A549 (cell line): Measurements from ENCODE around the gene SUSD3. TPM values are rescaled to one million over a fixed set of nuclear protein-coding genes. Genes with fewer than 3 reads are reported as not detected.

Source experiments
- ATAC-seq, 2 experiments: fragments of 200-7000 bp in 1 of 2; fragments of >200 bp in 1 of 2; cut with Nextera tagmentation in 1 of 2; cut with Tn5 transposase in 1 of 2; 3 replicates each; pipeline versions ENCODE4 v1.8.0 to v1.9.1; 2018 to 2020; ENCODE audit warnings: mild to moderate bottlenecking in 1 of 2, moderate library complexity in 1 of 2
- CTCF ChIA-PET: fragments of 300-600 bp; sonication (Branson Sonifier 250); formaldehyde crosslinking; extraction: SDS; loops from one replicate; lab custom pipeline; 2021; ENCODE audit warnings: antibody characterized with exemption, inconsistent platforms; lab: Yijun Ruan, JAX
- POLR2A ChIA-PET: fragments of 350-600 bp; formaldehyde crosslinking; extraction: SDS; loops from one replicate; lab custom pipeline; 2021; ENCODE audit warnings: antibody characterized with exemption, inconsistent platforms; lab: Yijun Ruan, JAX
- DNase-seq, 2 experiments: peaks; one replicate each; pipeline versions ENCODE4 v3.0.0 to v3.0.0-alpha.2; 2011 to 2016; ENCODE audit warnings: low read depth in 1 of 2, low spot score in 1 of 2
- FAIRE-seq: peaks from 2 replicates; lab custom pipeline; 2011; peaks lifted over from hg19 to GRCh38; lab: Jason Lieb, UNC
- H3K27ac ChIP-seq, 2 experiments: fragments of >200 bp; sonication (Bioruptor Twin); formaldehyde crosslinking; 3 replicates each; pipeline ENCODE4 v1.5.1; 2016 to 2017
- H3K4me1 ChIP-seq: fragments of >200 bp; sonication (Bioruptor Twin); formaldehyde crosslinking; 3 replicates; pipeline ENCODE4 v1.6.1; 2016
- H3K4me2 ChIP-seq: fragments of >200 bp; sonication (Bioruptor Twin); formaldehyde crosslinking; 3 replicates; pipeline ENCODE4 v1.6.1; 2016
- H3K4me3 ChIP-seq: fragments of >200 bp; sonication (Bioruptor Twin); formaldehyde crosslinking; 3 replicates; pipeline ENCODE4 v1.5.1; 2016
- H3K9me3 ChIP-seq: fragments of >200 bp; sonication (Bioruptor Twin); formaldehyde crosslinking; 3 replicates; pipeline ENCODE4 v1.6.1; 2016
- BHLHE40 ChIP-seq: IDR thresholded peaks from 2 replicates; pipeline ENCODE4 v1.6.1; 2012; ENCODE audit warnings: low read depth, low read length, inconsistent platforms
- CEBPB ChIP-seq, 2 experiments: fragments of >200 bp in 1 of 2; sonication (Bioruptor Twin) in 1 of 2; formaldehyde crosslinking in 1 of 2; IDR thresholded peaks; 2 replicates each; pipeline ENCODE4 v1.6.1; 2012 to 2016
- FOSB ChIP-seq: fragments of 250-450 bp; sonication (Bioruptor Pico); IDR thresholded peaks from 2 replicates; pipeline ENCODE4 v1.5.0; 2020; ENCODE audit warnings: mild to moderate bottlenecking, moderate library complexity
- FOSL2 ChIP-seq, 2 experiments: fragments of 450-650 bp in 1 of 2; fragments of >200 bp in 1 of 2; sonication (Bioruptor Twin) in 1 of 2; formaldehyde crosslinking; IDR thresholded peaks; 2 replicates each; pipeline versions ENCODE4 v1.5.0 to v1.6.1; 2016 to 2020; ENCODE audit warnings: mild to moderate bottlenecking in 1 of 2, moderate library complexity in 1 of 2
- FOXS1 ChIP-seq: fragments of 250-450 bp; sonication (Bioruptor Pico); IDR thresholded peaks from 2 replicates; pipeline ENCODE4 v1.5.0; 2020; ENCODE audit warnings: mild to moderate bottlenecking, moderate library complexity
- HOXA7 ChIP-seq: fragments of 250-450 bp; sonication (Bioruptor Pico); IDR thresholded peaks from 2 replicates; pipeline ENCODE4 v1.5.0; 2020; ENCODE audit warnings: mild to moderate bottlenecking, moderate library complexity
- JUN ChIP-seq, 2 experiments: fragments of >200 bp; sonication (Bioruptor Twin); formaldehyde crosslinking; IDR thresholded peaks; 2 replicates in 1 of 2; 3 replicates in 1 of 2; pipeline ENCODE4 v1.6.1; 2016 to 2017
- JUNB ChIP-seq: fragments of >200 bp; sonication (Bioruptor Twin); formaldehyde crosslinking; IDR thresholded peaks from 2 replicates; pipeline ENCODE4 v1.6.1; 2016
- KDM1A ChIP-seq: fragments of 200-600 bp; sonication (generic); IDR thresholded peaks from 2 replicates; pipeline ENCODE4 v1.6.1; 2016; ENCODE audit warnings: low read depth, mild to moderate bottlenecking
- MAFK ChIP-seq: fragments of 450-650 bp; IDR thresholded peaks from 2 replicates; pipeline ENCODE4 v1.6.1; 2014; ENCODE audit not compliant: partially characterized antibody
- PHF8 ChIP-seq: fragments of 200-600 bp; sonication (generic); IDR thresholded peaks from 2 replicates; pipeline ENCODE4 v1.6.1; 2016; ENCODE audit warnings: low read depth, mild to moderate bottlenecking, antibody characterized with exemption, moderate library complexity, borderline replicate concordance
- RAD21 ChIP-seq, 2 experiments: fragments of >200 bp in 1 of 2; sonication (Bioruptor Twin) in 1 of 2; formaldehyde crosslinking in 1 of 2; IDR thresholded peaks in 1 of 2; conservative IDR thresholded peaks in 1 of 2; 2 replicates in 1 of 2; 3 replicates in 1 of 2; pipeline ENCODE4 v1.6.1; 2012 to 2018; ENCODE audit warnings: inconsistent platforms in 1 of 2
- RCOR1 ChIP-seq: fragments of 150-350 bp; IDR thresholded peaks from 2 replicates; pipeline ENCODE4 v1.6.1; 2014; ENCODE audit warnings: antibody characterized with exemption, low read length, low read depth
- ZFP36 ChIP-seq: fragments of 450-650 bp; IDR thresholded peaks from 2 replicates; pipeline ENCODE4 v1.6.1; 2014; ENCODE audit warnings: borderline replicate concordance; ENCODE audit not compliant: partially characterized antibody
- ZNF302 ChIP-seq: fragments of 250-450 bp; sonication (Bioruptor Pico); IDR thresholded peaks from 2 replicates; pipeline ENCODE4 v1.9.0; 2021; ENCODE audit warnings: inconsistent platforms, mild to moderate bottlenecking, moderate library complexity
- WGBS: methylation state at CpG from one replicate; pipeline ENCODE4 v1.1.6; 2017; ENCODE audit errors: missing lambda C conversion rate; 5-methylcytosine and 5-hydroxymethylcytosine counted together
- polyA plus RNA-seq, 4 experiments: library from polyadenylated mRNA; depleted of rRNA in 3 of 4; stranded (reverse); fragments of >200 nt; fragmentation: RNase III in 1 of 4; extraction: RNeasy Plus Mini Kit Qiagen cat#74134 plus additional on column Dnase treatment in 1 of 4; gene quantifications; 2 replicates in 3 of 4; 3 replicates in 1 of 4; pipeline ENCODE4 v1.2.3, GENCODE V29; 2011 to 2017
- TF ChIP-seq, protein P1 (sequence below): IDR thresholded peaks from 2 replicates; pipeline ENCODE4 v1.6.1; 2012
- TF ChIP-seq, protein P2 (sequence below): fragments of >200 bp; sonication (Bioruptor Twin); formaldehyde crosslinking; IDR thresholded peaks from 3 replicates; pipeline ENCODE4 v1.5.1; 2016
- TF ChIP-seq, protein P3 (sequence below): fragments of 250-450 bp; sonication (Bioruptor Pico); IDR thresholded peaks from 2 replicates; pipeline ENCODE4 v1.5.0; 2020; ENCODE audit warnings: low read depth, mild to moderate bottlenecking, moderate library complexity
- TF ChIP-seq, protein P4 (sequence below): IDR thresholded peaks from 2 replicates; pipeline ENCODE4 v1.6.1; 2012
- TF ChIP-seq, protein P5 (sequence below): fragments of 450-650 bp; IDR thresholded peaks from 2 replicates; pipeline ENCODE4 v1.6.1; 2014; ENCODE audit warnings: antibody characterized with exemption

SUSD3 gene
- polyA plus RNA-seq, 2 of the 4 experiments (the other 2 are of a cell fraction) = 0.27 to 0.34 TPM

DNA sequence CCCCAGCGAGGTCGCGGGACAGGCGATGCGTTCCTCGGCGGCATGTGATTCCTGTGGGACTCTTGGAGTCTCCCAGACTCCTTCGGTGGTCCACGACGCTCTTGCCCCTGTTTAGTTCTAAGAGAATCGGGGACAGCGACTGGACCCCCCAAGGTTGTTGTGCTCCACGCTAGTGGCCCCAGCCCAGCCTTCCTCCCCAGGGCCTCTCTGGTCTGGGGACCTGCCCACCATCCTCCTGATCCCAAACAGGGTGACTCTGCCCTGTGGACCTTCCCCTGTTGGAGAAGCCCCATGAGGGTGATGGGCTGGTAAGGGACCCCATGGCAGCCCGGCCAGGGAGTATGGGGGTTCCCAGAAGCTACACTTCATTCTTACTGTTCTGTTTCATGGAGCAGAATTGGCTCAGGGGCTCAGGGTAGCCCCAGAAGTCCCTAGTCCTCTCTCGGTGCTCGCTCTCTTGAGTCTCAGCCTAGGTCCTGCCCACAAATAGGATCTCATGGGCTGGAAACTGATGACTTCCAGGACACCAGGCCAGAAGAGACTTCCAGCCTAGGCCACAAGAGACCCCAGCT is 38.4 kb downstream of the SUSD3 start:
- WGBS = 12% methylated on average over 16 of the region's 16 CpGs
- peak overlapping the region; percentile 88 to 99 for H3K27ac ChIP-seq
- no peaks in the 10 kb centered on the region for H3K9me3 ChIP-seq
- H3K4me1 ChIP-seq = peaks cover 54% of the 10 kb centered on the region
- peak overlapping the region; percentile 88 for H3K4me3 ChIP-seq
- TF ChIP-seq, protein P1, sequence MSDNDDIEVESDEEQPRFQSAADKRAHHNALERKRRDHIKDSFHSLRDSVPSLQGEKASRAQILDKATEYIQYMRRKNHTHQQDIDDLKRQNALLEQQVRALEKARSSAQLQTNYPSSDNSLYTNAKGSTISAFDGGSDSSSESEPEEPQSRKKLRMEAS = peak; percentile 39; the same call in 1 of the 2 replicates
- TF ChIP-seq ZFP36 = no peak
- ChIA-PET CTCF (interaction anchor here (0.6 to 4.4 kb wide), 4 partner anchors 11 to 206 kb away, joined by 3 to 47 read pairs (median 5); no protein-coding TSS in a partner anchor), POLR2A (interaction anchor here (2.1 kb wide), 1 partner anchor 23 kb away, joined by 12 read pairs; no protein-coding TSS in a partner anchor)
- H3K4me2 ChIP-seq = peak overlapping the region; percentile 95
- no peak for ATAC-seq
- no peak for DNase-seq
- FAIRE-seq = no peak

DNA sequence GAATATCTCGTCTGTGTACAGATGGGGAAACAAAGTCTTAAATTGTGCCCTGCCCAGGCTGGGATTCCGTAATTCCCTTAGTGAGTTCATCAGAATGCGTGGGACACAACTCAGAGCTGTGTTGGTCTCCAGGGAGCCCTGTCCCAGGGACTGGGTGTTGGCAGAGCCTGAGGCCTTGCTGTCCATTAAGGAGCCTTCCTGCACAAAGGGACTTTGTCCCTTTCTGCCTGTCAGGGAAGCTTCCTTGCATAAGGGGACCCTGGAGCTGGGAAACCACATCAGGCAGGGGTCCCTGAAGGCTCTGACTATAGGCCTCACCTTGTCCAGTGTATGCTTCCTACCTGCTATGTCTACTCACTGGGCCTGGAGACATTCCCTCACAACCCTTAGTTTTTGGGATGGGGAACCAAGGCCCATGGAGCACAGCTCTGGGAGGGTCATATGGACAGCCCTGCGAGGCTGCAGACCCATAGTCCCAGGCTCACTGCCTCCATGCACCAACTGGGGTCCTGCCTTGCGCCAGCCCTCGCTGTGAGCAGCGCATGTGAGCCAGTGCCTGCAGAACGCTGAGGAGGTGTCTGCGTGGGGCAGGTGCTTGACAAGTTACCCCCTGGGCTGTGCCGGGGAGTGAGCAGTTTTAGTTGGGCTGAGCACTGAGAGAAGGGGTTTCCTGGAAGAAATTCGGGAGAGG is 39.2 kb downstream of the SUSD3 start:
- WGBS = 52% methylated on average over 5 of the region's 11 CpGs
- no peak for ATAC-seq
- ChIA-PET CTCF (interaction anchor here (0.9 to 4.4 kb wide), 8 partner anchors 10 to 205 kb away, joined by 3 to 47 read pairs (median 4); no protein-coding TSS in a partner anchor), POLR2A (interaction anchor here (0.6 to 1.6 kb wide), 2 partner anchors 22 to 74 kb away, joined by 3 to 5 read pairs; no protein-coding TSS in a partner anchor)
- no peak for FAIRE-seq
- Histone ChIP-seq H3K27ac (peak overlapping the region; percentile 88 to 99), H3K4me1 (peaks cover 46% of the 10 kb centered on the region), H3K9me3 (0 out of 3 replicates have a peak, but pooled peaks cover 3% of the 10 kb centered on the region), H3K4me3 (peak overlapping the region; percentile 88), H3K4me2 (peak overlapping the region; percentile 95)
- DNase-seq = no peak
- TF ChIP-seq, protein P2, sequence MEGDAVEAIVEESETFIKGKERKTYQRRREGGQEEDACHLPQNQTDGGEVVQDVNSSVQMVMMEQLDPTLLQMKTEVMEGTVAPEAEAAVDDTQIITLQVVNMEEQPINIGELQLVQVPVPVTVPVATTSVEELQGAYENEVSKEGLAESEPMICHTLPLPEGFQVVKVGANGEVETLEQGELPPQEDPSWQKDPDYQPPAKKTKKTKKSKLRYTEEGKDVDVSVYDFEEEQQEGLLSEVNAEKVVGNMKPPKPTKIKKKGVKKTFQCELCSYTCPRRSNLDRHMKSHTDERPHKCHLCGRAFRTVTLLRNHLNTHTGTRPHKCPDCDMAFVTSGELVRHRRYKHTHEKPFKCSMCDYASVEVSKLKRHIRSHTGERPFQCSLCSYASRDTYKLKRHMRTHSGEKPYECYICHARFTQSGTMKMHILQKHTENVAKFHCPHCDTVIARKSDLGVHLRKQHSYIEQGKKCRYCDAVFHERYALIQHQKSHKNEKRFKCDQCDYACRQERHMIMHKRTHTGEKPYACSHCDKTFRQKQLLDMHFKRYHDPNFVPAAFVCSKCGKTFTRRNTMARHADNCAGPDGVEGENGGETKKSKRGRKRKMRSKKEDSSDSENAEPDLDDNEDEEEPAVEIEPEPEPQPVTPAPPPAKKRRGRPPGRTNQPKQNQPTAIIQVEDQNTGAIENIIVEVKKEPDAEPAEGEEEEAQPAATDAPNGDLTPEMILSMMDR = no peak
- TF ChIP-seq RAD21 (conservative IDR thresholded peaks at IDR 0.05 in 1 of 2, IDR thresholded peaks at IDR 0.05 in 1 of 2) (no peak), KDM1A (no peak), RCOR1 (no peak), ZNF302 (CRISPR knock-in tag) (no peak)
- TF ChIP-seq, protein P3, sequence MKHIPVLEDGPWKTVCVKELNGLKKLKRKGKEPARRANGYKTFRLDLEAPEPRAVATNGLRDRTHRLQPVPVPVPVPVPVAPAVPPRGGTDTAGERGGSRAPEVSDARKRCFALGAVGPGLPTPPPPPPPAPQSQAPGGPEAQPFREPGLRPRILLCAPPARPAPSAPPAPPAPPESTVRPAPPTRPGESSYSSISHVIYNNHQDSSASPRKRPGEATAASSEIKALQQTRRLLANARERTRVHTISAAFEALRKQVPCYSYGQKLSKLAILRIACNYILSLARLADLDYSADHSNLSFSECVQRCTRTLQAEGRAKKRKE (CRISPR knock-in tag) = no peak
- TF ChIP-seq, protein P4, sequence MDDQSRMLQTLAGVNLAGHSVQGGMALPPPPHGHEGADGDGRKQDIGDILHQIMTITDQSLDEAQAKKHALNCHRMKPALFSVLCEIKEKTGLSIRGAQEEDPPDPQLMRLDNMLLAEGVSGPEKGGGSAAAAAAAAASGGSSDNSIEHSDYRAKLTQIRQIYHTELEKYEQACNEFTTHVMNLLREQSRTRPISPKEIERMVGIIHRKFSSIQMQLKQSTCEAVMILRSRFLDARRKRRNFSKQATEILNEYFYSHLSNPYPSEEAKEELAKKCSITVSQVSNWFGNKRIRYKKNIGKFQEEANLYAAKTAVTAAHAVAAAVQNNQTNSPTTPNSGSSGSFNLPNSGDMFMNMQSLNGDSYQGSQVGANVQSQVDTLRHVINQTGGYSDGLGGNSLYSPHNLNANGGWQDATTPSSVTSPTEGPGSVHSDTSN = no peak

DNA sequence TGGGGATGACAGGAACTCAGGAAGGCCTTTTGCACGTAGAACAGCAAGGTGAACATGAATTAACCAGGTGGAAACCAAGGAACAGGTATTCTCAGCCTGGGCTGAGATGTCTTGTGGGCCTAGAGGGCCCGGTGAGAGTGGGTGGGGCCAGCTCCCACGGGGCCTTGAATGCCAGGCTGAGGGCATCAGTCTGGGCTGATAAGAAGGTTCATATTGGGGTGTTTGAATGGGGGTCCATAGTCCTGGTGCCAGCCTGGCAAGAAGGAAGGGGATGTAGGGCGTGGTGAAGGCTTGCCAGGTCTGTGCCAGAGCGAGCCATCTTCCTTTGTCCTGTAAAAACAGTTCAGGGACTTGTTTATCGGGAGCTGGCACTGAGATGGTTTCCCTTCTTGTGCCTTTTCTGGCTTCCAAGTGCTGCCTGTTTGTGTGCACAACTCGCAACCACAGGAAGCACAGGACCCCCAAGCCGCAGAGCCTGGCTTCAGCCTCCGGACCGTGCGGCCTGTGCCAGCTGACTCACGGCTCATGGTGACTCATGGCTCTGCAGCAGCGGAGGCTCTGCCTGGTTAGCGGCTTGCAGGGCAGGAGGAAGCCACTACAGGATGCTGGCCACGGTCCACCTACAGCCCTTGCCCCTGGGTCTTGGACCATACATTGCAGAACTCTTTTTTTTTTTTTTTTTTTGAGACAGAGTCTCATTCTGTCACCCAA is 39.9 kb downstream of the SUSD3 start:
- Histone ChIP-seq H3K27ac (peak overlapping the region; percentile 88 to 99), H3K4me3 (peak overlapping the region; percentile 88; the same call in 2 of the 3 replicates), H3K4me1 (peaks cover 39% of the 10 kb centered on the region), H3K9me3 (peaks cover 3% of the 10 kb centered on the region; the same call in 1 of the 3 replicates)
- CTCF ChIA-PET = interaction anchor here (0.6 to 4.4 kb wide), 9 partner anchors 9 to 204 kb away, joined by 3 to 47 read pairs (median 4); no protein-coding TSS in a partner anchor
- ATAC-seq (peak; percentile 73 to 77), DNase-seq (peak; percentile 85 to 96)
- WGBS = 11% methylated on average over 14 of the region's 15 CpGs
- POLR2A ChIA-PET = interaction anchor here (0.6 to 1.6 kb wide), 3 partner anchors 22 to 216 kb away, joined by 3 to 4 read pairs (median 3); partner anchors contain the start of gene NINJ1
- TF ChIP-seq PHF8 (no peak), JUN (IDR thresholded peaks at IDR 0.05) (peak in 1 of 2 experiments; percentile 28; a peak in 1 of 5 replicates), JUNB (peak; percentile 55; the same call in 1 of the 2 replicates), BHLHE40 (0 out of 2 replicates have a peak, but pooled peaks have one; percentile 7), FOXS1 (CRISPR knock-in tag) (no peak), CEBPB (IDR thresholded peaks at IDR 0.05) (0 out of 4 replicates have a peak, but pooled peaks of 1 of the 2 experiments have one; percentile 21), MAFK (peak; percentile 18), RAD21 (conservative IDR thresholded peaks at IDR 0.05 in 1 of 2, IDR thresholded peaks at IDR 0.05 in 1 of 2) (0 out of 5 replicates have a peak, but pooled peaks of 1 of the 2 experiments have one; percentile 8), FOSL2 (IDR thresholded peaks at IDR 0.05) (peak; percentile 85), FOSL2 (CRISPR knock-in tag; IDR thresholded peaks at IDR 0.05) (peak; percentile 99), HOXA7 (CRISPR knock-in tag) (no peak), FOSB (CRISPR knock-in tag) (no peak)
- TF ChIP-seq, protein P1 = peak; percentile 62
- TF ChIP-seq, protein P5, sequence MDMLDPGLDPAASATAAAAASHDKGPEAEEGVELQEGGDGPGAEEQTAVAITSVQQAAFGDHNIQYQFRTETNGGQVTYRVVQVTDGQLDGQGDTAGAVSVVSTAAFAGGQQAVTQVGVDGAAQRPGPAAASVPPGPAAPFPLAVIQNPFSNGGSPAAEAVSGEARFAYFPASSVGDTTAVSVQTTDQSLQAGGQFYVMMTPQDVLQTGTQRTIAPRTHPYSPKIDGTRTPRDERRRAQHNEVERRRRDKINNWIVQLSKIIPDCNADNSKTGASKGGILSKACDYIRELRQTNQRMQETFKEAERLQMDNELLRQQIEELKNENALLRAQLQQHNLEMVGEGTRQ = peak; percentile 5; the same call in 1 of the 2 replicates
- TF ChIP-seq, all 56 proteins: peak for 9
- FAIRE-seq = no peak
- peak overlapping the region; percentile 95 for H3K4me2 ChIP-seq
